IMR-90 (cell line): ENCODE results near the gene SLC12A6. TPM values are rescaled to one million over a fixed set of nuclear protein-coding genes. Genes with fewer than 3 reads are reported as not detected.

ENCODE experiments used
- ATAC-seq: fragments of 200-7000 bp; cut with Tn5 transposase; 2 replicates; pipeline ENCODE4 v1.9.1; 2020; ENCODE audit warnings: low read depth, mild to moderate bottlenecking, moderate library complexity
- BruUV-seq: library from RNA; stranded (reverse); fragments of 400-500 nt; replicated peaks from 2 replicates; lab custom pipeline; 2021; lab: Mats Ljungman, UMichigan
- CTCF ChIA-PET: fragments of 300-600 bp; formaldehyde crosslinking; extraction: SDS; loops from one replicate; lab custom pipeline; 2021; ENCODE audit warnings: antibody characterized with exemption; lab: Yijun Ruan, JAX
- POLR2A ChIA-PET: fragments of 300-600 bp; sonication (Branson Sonifier 250); formaldehyde crosslinking; loops from one replicate; lab custom pipeline; 2022; ENCODE audit warnings: antibody characterized with exemption; ENCODE audit not compliant: unreplicated experiment; lab: Charles Lee
- DNase-seq: peaks from one replicate; pipeline ENCODE4 v3.0.0; 2013
- H2AFZ ChIP-seq: replicated peaks from 2 replicates; pipeline ENCODE3; 2013; ENCODE audit warnings: low read length, mild to moderate bottlenecking; ENCODE audit not compliant: poor library complexity
- H2AK5ac ChIP-seq: 2 replicates; pipeline ENCODE4 v1.6.1; 2013; ENCODE audit warnings: low read depth, low read length, inconsistent platforms
- H2AK9ac ChIP-seq: replicated peaks from 2 replicates; pipeline ENCODE3; 2013; ENCODE audit warnings: mild to moderate bottlenecking, low read depth, low read length, moderate library complexity; ENCODE audit not compliant: poor library complexity
- H2BK120ac ChIP-seq: 2 replicates; pipeline ENCODE4 v1.6.1; 2013; ENCODE audit warnings: low read depth, low read length, inconsistent platforms
- H2BK15ac ChIP-seq: 3 replicates; pipeline ENCODE4 v1.6.1; 2013; ENCODE audit warnings: low read depth, low read length, inconsistent platforms
- H2BK20ac ChIP-seq: 2 replicates; pipeline ENCODE4 v1.6.1; 2013; ENCODE audit warnings: low read depth, mild to moderate bottlenecking, inconsistent platforms, low read length, moderate library complexity
- H2BK5ac ChIP-seq: 2 replicates; pipeline ENCODE4 v1.6.1; 2013; ENCODE audit warnings: mild to moderate bottlenecking, low read depth, low read length, inconsistent platforms; ENCODE audit not compliant: poor library complexity, severe bottlenecking
- H3K14ac ChIP-seq: replicated peaks from 2 replicates; pipeline ENCODE4 v1.6.1; 2013; ENCODE audit warnings: low read depth, low read length, inconsistent platforms
- H3K18ac ChIP-seq: 2 replicates; pipeline ENCODE4 v1.6.1; 2013; ENCODE audit warnings: low read depth, low read length, control low read depth
- H3K23ac ChIP-seq: 2 replicates; pipeline ENCODE4 v1.6.1; 2013; ENCODE audit warnings: low read depth, low read length, inconsistent platforms
- H3K27ac ChIP-seq: 2 replicates; pipeline ENCODE4 v1.5.1; 2013; ENCODE audit warnings: mild to moderate bottlenecking, control low read depth, low read length; ENCODE audit not compliant: insufficient read depth
- H3K27me3 ChIP-seq: 2 replicates; pipeline ENCODE4 v1.6.1; 2013; ENCODE audit warnings: low read length; ENCODE audit not compliant: control insufficient read depth, insufficient read depth
- H3K36me3 ChIP-seq: 2 replicates; pipeline ENCODE4 v1.6.1; 2013; ENCODE audit warnings: low read length, mixed read lengths; ENCODE audit not compliant: control insufficient read depth, insufficient read depth
- H3K4ac ChIP-seq: 2 replicates; pipeline ENCODE4 v1.6.1; 2013; ENCODE audit warnings: low read depth, low read length, inconsistent platforms
- H3K4me1 ChIP-seq: 2 replicates; pipeline ENCODE4 v1.6.1; 2013; ENCODE audit warnings: low read length, mixed read lengths; ENCODE audit not compliant: control insufficient read depth, insufficient read depth
- H3K4me2 ChIP-seq: 2 replicates; pipeline ENCODE4 v1.6.1; 2013; ENCODE audit warnings: low read depth, mild to moderate bottlenecking, control low read depth, low read length, moderate library complexity
- H3K4me3 ChIP-seq: 2 replicates; pipeline ENCODE4 v1.5.1; 2013; ENCODE audit warnings: low read depth, mild to moderate bottlenecking, control low read depth, low read length, moderate library complexity; ENCODE audit not compliant: insufficient read depth
- H3K56ac ChIP-seq: 2 replicates; pipeline ENCODE4 v1.6.1; 2013; ENCODE audit warnings: low read length, inconsistent platforms; ENCODE audit not compliant: insufficient read depth; ENCODE audit errors: extremely low read depth
- H3K79me1 ChIP-seq, 2 experiments: 2 replicates each; pipeline ENCODE4 v1.6.1; 2013; ENCODE audit warnings: low read length in 2 of 2, inconsistent platforms in 1 of 2, low read depth in 1 of 2
- H3K9ac ChIP-seq: 2 replicates; pipeline ENCODE4 v1.6.1; 2013; ENCODE audit warnings: low read depth, low read length, control low read depth
- H3K9me1 ChIP-seq: 2 replicates; pipeline ENCODE4 v1.6.1; 2013; ENCODE audit warnings: low read length, inconsistent platforms; ENCODE audit not compliant: insufficient read depth
- H3K9me3 ChIP-seq: 2 replicates; pipeline ENCODE4 v1.6.1; 2013; ENCODE audit warnings: low read length; ENCODE audit not compliant: control insufficient read depth, insufficient read depth
- H4K20me1 ChIP-seq: 2 replicates; pipeline ENCODE4 v1.6.1; 2013; ENCODE audit warnings: low read length, inconsistent platforms; ENCODE audit not compliant: insufficient read depth
- H4K5ac ChIP-seq: 2 replicates; pipeline ENCODE4 v1.6.1; 2013; ENCODE audit warnings: mild to moderate bottlenecking, low read depth, low read length, control low read depth
- H4K8ac ChIP-seq, 2 experiments: 2 replicates each; pipeline ENCODE4 v1.6.1; 2013; ENCODE audit warnings: low read depth in 2 of 2, low read length in 2 of 2, control low read depth in 1 of 2, inconsistent platforms in 1 of 2
- H4K91ac ChIP-seq: 2 replicates; pipeline ENCODE4 v1.6.1; 2013; ENCODE audit warnings: low read depth, low read length, inconsistent platforms; ENCODE audit not compliant: insufficient read depth
- FOS ChIP-seq: fragments of 150-350 bp; IDR thresholded peaks from 2 replicates; pipeline ENCODE4 v1.6.1; 2016; ENCODE audit warnings: low read depth, low read length
- SMC3 ChIP-seq: fragments of 150-350 bp; IDR thresholded peaks from 2 replicates; pipeline ENCODE4 v1.6.1; 2016; ENCODE audit warnings: low read depth, mild to moderate bottlenecking, antibody characterized with exemption, low read length, moderate library complexity
- WGBS, 2 experiments: methylation state at CpG; one replicate each; pipeline versions ENCODE4 v1.1.5 to v1.1.7; 2013; ENCODE audit warnings: missing lambda C conversion rate in 2 of 2; ENCODE audit not compliant: insufficient read length in 1 of 2; ENCODE audit errors: extremely low coverage in 2 of 2; 5-methylcytosine and 5-hydroxymethylcytosine counted together
- dilution Hi-C: fragments of 300-500 bp; cut with HindIII; formaldehyde crosslinking; loops from one replicate; pipeline ENCODE4 v1.14.3; 2018; ENCODE audit warnings: low sequenced_read_pairs; ENCODE audit not compliant: unreplicated experiment
- in situ Hi-C: fragments of 300-500 bp; cut with MboI; formaldehyde crosslinking; loops from 3 replicates; pipeline ENCODE4 v1.14.3; 2019; ENCODE audit warnings: low sequenced_read_pairs, inconsistent platforms, mixed read lengths
- intact Hi-C: fragments of 100-400 bp; cut with micrococcal nuclease; formaldehyde crosslinking; loops from 2 replicates; pipeline ENCODE4 v1.10.0; 2022
- polyA plus RNA-seq, 3 experiments: library from polyadenylated mRNA; depleted of rRNA; stranded (reverse); fragments of >200 nt; gene quantifications; 2 replicates each; pipeline ENCODE4 v1.2.3, GENCODE V29; 2012; ENCODE audit warnings: low replicate concordance in 1 of 3
- total RNA-seq: library from RNA; depleted of rRNA; stranded (reverse); fragments of >200 nt; gene quantifications from 2 replicates; pipeline ENCODE4 v1.2.3, GENCODE V29; 2012

SLC12A6 gene
- total and polyA plus RNA-seq, 2 of the 4 experiments (the other 2 are of a cell fraction): 7.7 to 10.2 TPM

DNA sequence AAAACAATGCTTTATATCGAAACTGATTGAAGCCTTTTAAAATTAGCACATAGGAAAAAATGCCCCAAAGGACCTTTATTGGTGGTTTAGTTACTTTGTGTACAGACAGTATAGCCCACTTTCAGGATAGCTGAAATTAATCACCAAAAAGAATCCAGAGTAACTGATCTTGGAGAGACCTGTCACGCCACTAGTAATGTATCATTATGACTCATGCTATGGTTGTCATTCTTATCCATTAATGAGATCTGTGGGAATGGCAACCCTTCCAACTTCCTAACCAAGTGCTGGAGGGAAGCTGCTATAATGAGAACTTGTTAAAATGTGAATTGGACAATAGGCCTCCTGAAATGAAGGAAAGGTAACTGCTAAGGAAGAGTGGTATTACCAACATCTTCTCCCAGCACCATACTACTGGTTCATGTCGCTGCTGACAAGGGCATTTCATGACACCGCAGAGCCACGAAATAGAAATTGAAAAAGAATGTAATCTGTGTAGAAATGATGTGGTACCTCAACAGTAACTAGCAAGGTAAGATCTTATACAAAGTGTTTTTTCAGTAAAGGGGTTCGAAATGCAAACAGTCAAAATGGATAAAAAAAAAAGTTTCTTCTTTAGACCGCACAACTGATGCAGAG is 119.9 kb downstream of the SLC12A6 start:
- intact Hi-C loops (no loop called here), in situ Hi-C loops (loop anchor here (10.0 kb wide), 1 partner anchor 153 kb away; no protein-coding TSS in a partner anchor), dilution Hi-C loops (no loop called here)
- Histone ChIP-seq H3K36me3 (no peaks in the 10 kb centered on the region), H4K20me1 (no peaks in the 10 kb centered on the region), H3K9me3 (no peaks in the 10 kb centered on the region), H3K9me1 (peaks cover 2% of the 10 kb centered on the region; the same call in 1 of the 2 replicates), H3K4me3 (no peak overlapping the region), H3K4me1 (no peaks in the 10 kb centered on the region), H4K91ac (no peak overlapping the region), H3K23ac (no peak overlapping the region), H3K14ac (no peak overlapping the region), H2BK120ac (no peak overlapping the region), H2AFZ (no peak overlapping the region), H3K27ac (no peak overlapping the region), H3K56ac (no peak overlapping the region), H2BK20ac (no peak overlapping the region), H2BK15ac (no peak overlapping the region), H2BK5ac (no peak overlapping the region), H2AK9ac (no peak overlapping the region), H4K5ac (no peak overlapping the region), H3K4me2 (no peak overlapping the region), H4K8ac (no peak overlapping the region), H2AK5ac (peak overlapping the region; percentile 49; the same call in 1 of the 2 replicates), H3K18ac (no peak overlapping the region), H3K79me1 (no peaks in the 10 kb centered on the region), H3K9ac (no peak overlapping the region), H3K27me3 (no peaks in the 10 kb centered on the region), H3K4ac (no peak overlapping the region)
- ATAC-seq: no peak
- no TSS peak for BruUV-seq
- POLR2A ChIA-PET: no interaction called here
- no peak for TF ChIP-seq SMC3
- TF ChIP-seq FOS: 0 out of 2 replicates have a peak, but pooled peaks have one; percentile 10
- CTCF ChIA-PET: interaction anchor here (1.4 kb wide), 1 partner anchor 108 kb away, joined by 4 read pairs; no protein-coding TSS in a partner anchor
- 100% methylated on average over 1 of the region's 7 CpGs; no CpG with 5 or more reads in 1 of the 2 experiments for WGBS, 2 experiments
- DNase-seq: peak; percentile 31
